T-helper 9 cell (primary cell): ENCODE data around the gene UBASH3A.

Source experiments
- DNase-seq: peaks from one replicate; pipeline ENCODE4 v3.0.0-alpha.2; 2020

Gene UBASH3A

DNA sequence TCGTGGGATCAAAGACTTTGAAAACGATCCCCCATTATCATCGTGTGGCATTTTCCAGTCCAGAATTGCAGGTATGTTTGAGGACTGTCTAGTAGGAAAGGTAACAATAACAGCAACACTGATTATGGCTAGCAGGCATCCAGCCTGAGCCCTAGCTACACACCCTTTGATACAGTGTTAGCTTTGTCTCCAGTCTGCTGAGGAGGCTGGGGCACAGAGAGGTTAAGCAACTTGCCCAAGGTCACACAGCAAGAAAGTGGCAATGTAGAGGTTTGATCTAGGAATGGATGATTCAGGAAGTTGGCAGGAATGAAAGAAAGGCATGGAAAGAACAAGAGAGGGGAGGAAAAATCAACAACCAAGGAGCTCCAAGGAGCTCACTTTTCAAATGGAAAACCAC lies 31.2 kb downstream of the UBASH3A start:
- DNase-seq = no peak

GRCh38 chr21:42435401-42435800 lies 31.7 kb downstream of the UBASH3A start:
- DNase-seq = no peak

DNA sequence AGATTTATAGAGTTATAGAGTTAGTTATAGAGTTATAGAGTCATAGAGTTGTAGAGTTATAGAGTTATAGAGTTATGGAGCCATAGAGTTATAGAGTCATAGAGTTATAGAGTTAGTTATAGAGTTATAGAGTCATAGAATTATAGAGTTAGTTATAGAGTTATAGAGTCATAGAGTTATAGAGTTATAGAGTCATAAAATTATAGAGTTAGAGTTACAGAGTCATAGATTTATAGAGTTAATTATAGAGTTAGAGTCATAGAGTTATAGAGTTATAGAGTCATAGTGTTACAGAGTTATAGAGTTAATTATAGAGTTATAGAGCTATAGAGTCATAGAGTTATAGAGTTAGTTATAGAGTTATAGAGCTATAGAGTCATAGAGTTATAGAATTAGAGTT lies 32.1 kb downstream of the UBASH3A start:
- DNase-seq = no peak

DNA sequence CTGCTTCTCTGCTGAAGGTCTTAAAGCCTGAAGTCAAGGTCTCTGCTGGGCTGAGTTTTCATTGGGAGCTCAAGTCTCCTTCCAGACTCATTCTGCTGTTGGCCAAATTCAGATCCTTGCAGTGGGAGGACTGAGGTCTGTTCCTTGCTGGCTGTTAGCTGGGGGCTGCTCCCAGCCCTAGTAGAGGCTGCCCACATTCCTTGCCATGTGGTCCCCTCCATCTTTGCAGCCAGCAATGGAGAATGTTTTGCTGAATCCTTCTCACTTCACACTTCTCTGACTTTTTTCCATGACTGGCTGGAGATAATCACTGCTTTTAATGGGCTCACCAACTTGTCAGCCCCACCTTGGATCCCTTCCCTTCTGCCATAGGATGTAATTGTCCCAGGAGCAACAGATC lies 33.2 kb downstream of the UBASH3A start:
- DNase-seq = no peak

GRCh38 chr21:42437786-42438185 lies 34.1 kb downstream of the UBASH3A start:
- no peak for DNase-seq

DNA sequence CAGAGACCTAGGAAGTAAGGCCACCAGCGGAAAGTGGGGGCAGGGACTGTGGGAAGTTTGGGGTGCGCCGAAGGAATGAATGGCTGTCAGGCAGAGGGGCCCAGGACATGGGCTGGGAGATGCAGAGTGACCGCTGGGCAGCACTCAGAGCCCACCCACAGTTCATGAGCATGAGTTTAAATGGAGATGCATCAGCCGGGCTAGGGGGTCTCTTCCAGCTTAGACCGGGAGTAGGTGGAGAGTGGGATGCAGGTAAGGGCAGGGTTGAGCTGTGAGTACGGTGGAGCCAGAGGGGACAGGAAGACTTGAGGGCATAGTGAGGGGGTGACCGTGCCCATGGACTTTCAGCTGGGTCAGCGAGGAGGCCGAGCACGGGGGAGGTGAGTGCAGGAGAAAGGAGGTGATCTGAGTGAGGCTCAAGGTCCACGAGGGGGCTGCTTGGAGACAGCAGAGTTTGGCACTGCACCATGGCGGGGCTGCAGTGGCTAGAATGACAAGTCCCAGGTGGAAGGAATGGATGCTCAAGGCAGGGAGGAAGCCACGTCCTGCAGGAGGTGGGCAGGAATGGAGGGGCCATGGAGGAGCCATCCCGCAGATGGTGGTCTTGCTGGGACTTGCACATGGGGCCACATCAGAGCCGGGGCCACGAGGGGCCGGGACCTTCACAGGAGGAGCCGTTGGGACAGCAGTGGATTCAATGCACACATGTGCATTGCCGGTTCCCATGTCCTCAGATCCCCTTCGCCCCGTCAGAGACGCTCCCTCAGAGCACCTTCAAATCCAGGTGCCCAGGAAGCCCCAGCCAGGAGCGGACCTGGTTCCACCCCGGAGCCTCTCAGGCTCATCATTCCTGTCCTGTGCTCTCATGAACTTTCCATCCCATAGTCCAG lies 34.9 kb downstream of the UBASH3A start:
- DNase-seq = no peak

GRCh38 chr21:42439284-42440186 lies 35.8 kb downstream of the UBASH3A start:
- DNase-seq = no peak

DNA sequence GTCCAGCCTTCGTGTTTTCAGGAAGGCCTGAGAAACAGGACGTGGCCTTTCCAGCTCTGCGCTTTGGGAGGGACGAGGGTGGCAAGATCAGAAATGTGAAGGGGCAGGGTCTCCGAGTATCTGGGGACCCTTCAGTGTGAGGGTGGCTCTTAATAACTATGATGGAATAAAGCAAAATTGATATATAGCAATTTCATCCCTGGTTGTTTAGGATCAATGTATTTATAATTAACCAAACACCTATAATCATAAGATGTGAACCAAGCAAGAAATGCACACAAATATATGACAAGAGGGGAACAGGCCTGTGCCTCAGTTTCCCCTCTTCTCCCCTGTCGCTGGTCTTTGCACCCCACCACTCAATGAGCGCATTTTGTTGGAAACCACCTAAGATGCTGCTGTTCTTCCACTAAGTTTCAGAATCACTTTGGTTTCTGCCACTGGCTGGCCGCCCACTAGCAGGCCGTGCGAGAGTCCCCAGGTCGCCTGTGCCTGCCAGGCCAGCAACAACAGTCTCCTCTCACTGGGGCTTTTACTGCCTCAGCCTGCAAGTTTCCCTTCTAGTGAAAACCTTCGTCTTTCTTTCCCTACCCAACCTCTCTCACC lies 36.6 kb downstream of the UBASH3A start:
- DNase-seq = no peak

DNA sequence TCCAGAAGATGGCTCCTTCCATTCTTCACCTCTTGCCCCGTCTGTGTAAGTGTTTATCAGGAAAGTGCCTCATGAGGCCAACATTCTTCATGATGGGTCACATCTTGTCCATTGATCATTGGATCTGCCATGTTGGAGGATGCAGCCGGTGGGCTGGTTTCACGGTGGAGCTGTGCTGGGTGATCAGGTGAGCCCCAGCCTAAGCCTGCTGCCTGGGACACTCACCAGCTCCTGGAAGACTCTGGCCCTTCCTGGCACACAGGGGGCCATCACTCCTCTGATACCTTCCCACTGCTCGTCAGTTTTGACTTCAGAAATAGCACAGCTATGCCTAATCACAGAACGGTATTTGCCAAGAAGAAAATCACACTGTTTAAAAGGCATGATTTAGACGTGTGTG lies 38.3 kb downstream of the UBASH3A start:
- DNase-seq = no peak

DNA sequence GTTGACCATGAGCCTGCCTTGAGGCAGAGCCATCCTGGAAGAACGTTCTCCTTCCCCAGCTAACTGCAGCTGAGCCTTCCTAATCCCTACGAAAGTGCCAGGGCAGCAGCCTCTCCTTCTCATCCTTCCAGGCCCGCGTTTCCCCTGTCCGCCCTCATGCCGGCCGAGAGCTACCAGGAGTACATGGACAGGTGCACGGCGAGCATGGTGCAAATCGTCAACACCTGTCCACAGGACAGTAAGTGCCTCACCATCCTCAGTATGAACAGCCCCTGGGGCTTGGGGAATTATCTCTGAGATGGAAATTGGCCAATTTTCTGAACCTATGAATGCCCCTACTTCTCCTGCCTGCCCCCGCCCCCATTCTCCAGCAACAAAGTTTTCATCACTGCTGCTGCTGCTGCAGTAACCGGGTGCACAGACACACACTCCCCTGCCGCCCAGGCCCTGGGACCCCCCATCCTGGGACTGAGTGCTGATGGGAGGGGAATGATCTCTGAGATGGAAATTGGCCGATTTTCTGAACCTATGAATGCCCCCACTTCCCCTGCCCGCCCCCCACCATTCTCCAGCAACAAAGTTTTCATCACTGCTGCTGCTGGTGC lies 39.6 kb downstream of the UBASH3A start:
- DNase-seq = no peak

DNA sequence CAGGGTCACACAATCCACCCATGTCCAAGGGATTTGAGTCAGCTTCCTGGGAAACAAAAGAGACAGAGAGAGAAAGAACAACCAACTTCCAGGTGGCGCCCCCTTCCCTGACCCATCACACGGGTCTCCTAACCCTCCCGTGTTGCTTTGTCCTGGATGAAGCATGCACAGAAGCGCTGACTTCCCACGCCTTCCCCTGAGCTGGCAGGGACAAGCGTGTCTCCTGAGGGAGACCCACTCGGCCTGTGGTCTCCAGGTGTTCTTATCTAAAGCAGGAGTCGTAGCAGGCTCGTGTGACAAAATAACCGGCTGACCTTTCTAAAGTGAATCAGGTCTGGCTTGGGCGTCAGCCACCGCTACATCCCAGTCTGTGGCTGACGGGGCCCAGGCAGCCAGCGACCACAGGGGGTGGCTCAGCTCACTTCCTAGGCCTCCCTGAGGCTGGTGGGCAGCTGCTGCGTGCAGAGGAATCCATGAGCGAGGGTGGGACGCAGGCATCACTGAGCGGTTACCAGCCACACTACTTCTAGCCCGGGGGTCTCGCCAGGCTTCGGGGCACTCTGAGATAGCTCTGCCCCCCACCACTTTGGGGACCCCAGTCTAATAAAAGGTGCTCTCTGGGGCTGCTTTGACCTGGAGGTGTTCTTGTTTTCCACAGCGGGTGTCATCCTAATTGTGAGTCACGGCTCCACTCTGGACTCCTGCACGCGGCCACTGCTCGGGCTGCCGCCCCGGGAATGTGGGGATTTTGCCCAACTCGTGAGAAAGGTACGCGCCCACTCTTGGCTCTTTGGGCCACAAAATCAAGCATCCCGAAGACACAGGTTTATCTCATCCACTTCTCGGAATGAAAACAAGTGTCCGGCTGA lies 40.4 kb downstream of the UBASH3A start:
- DNase-seq = no peak

- DNase-seq = no peak
These were observed 41.0 kb downstream of the UBASH3A start for GRCh38 chr21:42444745-42445059.

DNA sequence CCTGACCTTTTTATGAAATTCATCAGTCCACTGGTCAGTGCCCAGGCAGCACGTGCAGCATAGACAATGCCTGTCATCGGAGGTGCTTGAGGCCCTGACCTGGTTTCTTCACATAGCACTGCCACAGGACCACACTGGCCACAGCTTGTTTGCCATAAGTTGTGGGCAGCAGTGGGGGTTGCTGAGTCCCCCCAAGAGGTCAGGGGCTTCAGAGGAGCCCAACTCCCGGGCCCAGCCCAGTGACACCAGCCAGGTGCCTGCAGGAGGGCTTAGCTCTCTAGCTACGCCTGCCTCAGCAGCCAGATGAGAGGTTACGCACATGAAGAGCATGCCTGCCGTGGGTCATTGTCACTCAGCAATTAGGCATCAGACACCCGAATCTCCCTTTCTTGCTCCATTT lies 41.6 kb downstream of the UBASH3A start:
- no peak for DNase-seq

DNA sequence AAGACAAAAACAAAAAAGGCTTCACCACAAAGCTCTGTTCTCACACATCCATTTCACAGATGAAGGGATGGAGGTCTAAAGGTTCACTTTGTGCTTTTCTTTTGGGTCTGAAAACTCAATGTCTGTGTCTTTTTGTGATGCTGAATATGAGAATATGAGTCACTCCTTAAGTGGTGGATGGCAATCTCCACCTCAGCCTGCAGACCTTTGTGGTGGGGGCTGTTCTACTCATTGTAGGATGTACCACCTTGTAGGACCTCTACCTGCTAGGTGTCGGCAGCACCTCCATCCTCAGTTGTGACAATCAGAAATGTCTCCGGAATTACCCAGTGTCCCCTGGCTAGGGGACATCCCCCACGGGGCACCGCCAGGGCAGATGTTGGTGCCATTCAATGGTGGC lies 42.8 kb downstream of the UBASH3A start:
- no peak for DNase-seq

- DNase-seq = no peak
These were observed 43.5 kb downstream of the UBASH3A start for GRCh38 chr21:42447182-42447581.

GRCh38 chr21:42447732-42448131 lies 44.0 kb downstream of the UBASH3A start:
- DNase-seq = no peak

- DNase-seq = no peak
These were observed 45.0 kb downstream of the UBASH3A start for GRCh38 chr21:42448686-42449085.

GRCh38 chr21:42451941-42452340 lies 48.2 kb downstream of the UBASH3A start:
- no peak for DNase-seq

- DNase-seq = no peak
These were observed 48.9 kb downstream of the UBASH3A start for GRCh38 chr21:42452401-42453223.

DNA sequence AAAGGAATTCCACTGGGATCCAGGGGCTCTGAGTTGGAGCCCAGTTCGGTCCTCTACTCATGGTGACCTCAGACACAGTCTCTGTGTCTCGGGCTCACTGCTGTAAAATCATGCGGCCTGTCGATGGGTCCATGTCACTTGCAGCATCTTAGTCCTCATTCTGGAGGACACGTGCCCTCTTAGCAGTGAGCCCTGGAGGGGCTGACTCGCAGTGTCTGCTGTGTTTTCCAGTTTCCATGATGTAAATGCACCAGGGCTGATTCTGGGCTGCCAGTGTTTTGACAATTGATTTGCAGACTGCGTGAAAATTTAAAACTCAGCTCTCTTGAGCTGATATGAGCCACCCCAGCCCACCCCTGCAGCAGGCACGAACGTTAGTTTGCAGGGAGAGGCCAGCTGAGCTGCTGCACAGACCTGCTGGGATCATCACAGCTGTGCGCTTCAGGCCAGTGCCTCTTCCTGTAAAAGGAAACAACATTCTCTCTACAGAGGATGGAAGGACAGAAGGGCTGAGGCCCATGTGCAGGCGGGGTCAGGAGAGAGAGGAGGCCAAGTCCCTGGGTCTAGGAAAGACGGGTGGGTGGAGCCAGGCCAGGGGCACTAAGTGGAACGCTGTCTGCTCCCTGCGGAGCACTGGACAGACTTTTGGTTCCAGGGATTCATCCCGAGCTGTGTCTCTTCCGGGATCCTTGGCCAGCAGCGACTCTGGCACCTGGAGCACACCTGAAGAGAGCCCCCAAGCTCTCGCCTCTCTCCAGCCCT lies 49.7 kb downstream of the UBASH3A start:
- DNase-seq = no peak
